Measurements from ENCODE around the gene UGT1A5. TPM values are rescaled to one million over a fixed set of nuclear protein-coding genes. Genes with fewer than 3 reads are reported as not detected.

Gene UGT1A5
- total and polyA plus RNA-seq, 2 of the 4 experiments (the other 2 are of a cell fraction): not detected

- H2AFZ ChIP-seq (replicated peaks; ENCODE audit: low read length, poor library complexity): no peak overlapping the region
- ATAC-seq (ENCODE audit: low read depth) (no peak), DNase-seq (no peak)
- H4K91ac ChIP-seq (ENCODE audit: insufficient read depth, low read depth, low read length): no peak overlapping the region
- H3K27ac ChIP-seq (ENCODE audit: insufficient read depth, low read length): no peak overlapping the region
- no peaks in the 10 kb centered on the region for H4K20me1 ChIP-seq (ENCODE audit: insufficient read depth, low read length)
- H2BK15ac ChIP-seq (ENCODE audit: low read depth, low read length): no peak overlapping the region
- 29% methylated on average over 1 of the region's 5 CpGs; no CpG with 5 or more reads in 1 of the 2 experiments for WGBS, 2 experiments (ENCODE audit: extremely low coverage in 2 of 2, insufficient read length in 1 of 2)
- no peak overlapping the region for H2BK5ac ChIP-seq (ENCODE audit: low read depth, low read length, poor library complexity, severe bottlenecking)
- H2AK5ac ChIP-seq (ENCODE audit: low read depth, low read length): no peak overlapping the region
- no TSS peak for BruUV-seq (replicated peaks)
- H3K4ac ChIP-seq (ENCODE audit: low read depth, low read length): no peak overlapping the region
- H2AK9ac ChIP-seq (replicated peaks; ENCODE audit: low read depth, low read length, poor library complexity): no peak overlapping the region
- no peaks in the 10 kb centered on the region for H3K36me3 ChIP-seq (ENCODE audit: control insufficient read depth, insufficient read depth, low read length)
- no peaks in the 10 kb centered on the region for H3K9me3 ChIP-seq (ENCODE audit: control insufficient read depth, insufficient read depth, low read length)
- H2BK120ac ChIP-seq (ENCODE audit: low read depth, low read length): no peak overlapping the region
- no peaks in the 10 kb centered on the region for H3K9me1 ChIP-seq (ENCODE audit: insufficient read depth, low read length)
- no peaks in the 10 kb centered on the region for H3K79me1 ChIP-seq (ENCODE audit: low read depth in 1 of 2, low read length in 2 of 2)
- in situ Hi-C loops (cut with MboI; ENCODE audit: low sequenced_read_pairs): no loop called here
- H3K4me3 ChIP-seq (ENCODE audit: insufficient read depth, low read depth, low read length): no peak overlapping the region
- dilution Hi-C loops (cut with HindIII; ENCODE audit: low sequenced_read_pairs, unreplicated experiment): no loop called here
- CTCF ChIA-PET: no interaction called here
- H4K5ac ChIP-seq (ENCODE audit: low read depth, low read length): no peak overlapping the region
- H3K14ac ChIP-seq (replicated peaks; ENCODE audit: low read depth, low read length): no peak overlapping the region
- TF ChIP-seq MAFK (IDR thresholded peaks at IDR 0.05; ENCODE audit: low read depth, low read length) (no peak), FOS (IDR thresholded peaks at IDR 0.05; ENCODE audit: low read depth, low read length) (no peak), CEBPB (IDR thresholded peaks at IDR 0.05; ENCODE audit: low read depth, low read length) (no peak), MXI1 (IDR thresholded peaks at IDR 0.05; ENCODE audit: borderline replicate concordance, low read depth, low read length) (no peak), BHLHE40 (IDR thresholded peaks at IDR 0.05; ENCODE audit: low read depth, low read length) (no peak), NFE2L2 (IDR thresholded peaks at IDR 0.05; ENCODE audit: low read depth, low read length) (no peak), CTCF (conservative IDR thresholded peaks at IDR 0.05; ENCODE audit: low read depth, low read length) (no peak), CHD1 (IDR thresholded peaks at IDR 0.05; ENCODE audit: low read depth, low read length) (no peak), MAZ (IDR thresholded peaks at IDR 0.05; ENCODE audit: borderline replicate concordance, low read depth, low read length) (no peak), RAD21 (IDR thresholded peaks at IDR 0.05; ENCODE audit: low read length) (no peak), POLR2A (IDR thresholded peaks at IDR 0.05; ENCODE audit: low read depth, low read length) (no peak), RFX5 (IDR thresholded peaks at IDR 0.05; ENCODE audit: low read depth, low read length) (no peak), SMC3 (IDR thresholded peaks at IDR 0.05; ENCODE audit: low read depth, low read length) (no peak), USF2 (IDR thresholded peaks at IDR 0.05; ENCODE audit: low read depth, low read length) (no peak)
- H3K27me3 ChIP-seq (ENCODE audit: control insufficient read depth, insufficient read depth, low read length): no peaks in the 10 kb centered on the region; the same call in 1 of the 2 replicates
- H3K18ac ChIP-seq (ENCODE audit: low read depth, low read length): no peak overlapping the region
- no peak overlapping the region for H3K23ac ChIP-seq (ENCODE audit: low read depth, low read length)
- H4K8ac ChIP-seq (ENCODE audit: low read depth in 2 of 2, low read length in 2 of 2): no peak overlapping the region
- intact Hi-C loops (cut with micrococcal nuclease): no loop called here
- POLR2A ChIA-PET (ENCODE audit: unreplicated experiment): no interaction called here
- no peak overlapping the region for H3K4me2 ChIP-seq (ENCODE audit: low read depth, low read length)
- H3K56ac ChIP-seq (ENCODE audit: extremely low read depth, insufficient read depth, low read length): no peak overlapping the region
- no peaks in the 10 kb centered on the region for H3K4me1 ChIP-seq (ENCODE audit: control insufficient read depth, insufficient read depth, low read length)
- H2BK20ac ChIP-seq (ENCODE audit: low read depth, low read length): no peak overlapping the region
- H3K9ac ChIP-seq (ENCODE audit: low read depth, low read length): no peak overlapping the region
These were observed 32.5 kb downstream of the UGT1A5 start for GRCh38 chr2:233745073-233745755.
